Stimulated activated naive CD4-positive, alpha-beta T cell treated with Interleukin-2 at 50 U/mL for 16 hours (primary cell): ENCODE data around the gene KCNMB2.

Experiments used
- DNase-seq: peaks from one replicate; lab custom pipeline; 2025; lab: John Stamatoyannopoulos, UW

The KCNMB2 gene

DNA sequence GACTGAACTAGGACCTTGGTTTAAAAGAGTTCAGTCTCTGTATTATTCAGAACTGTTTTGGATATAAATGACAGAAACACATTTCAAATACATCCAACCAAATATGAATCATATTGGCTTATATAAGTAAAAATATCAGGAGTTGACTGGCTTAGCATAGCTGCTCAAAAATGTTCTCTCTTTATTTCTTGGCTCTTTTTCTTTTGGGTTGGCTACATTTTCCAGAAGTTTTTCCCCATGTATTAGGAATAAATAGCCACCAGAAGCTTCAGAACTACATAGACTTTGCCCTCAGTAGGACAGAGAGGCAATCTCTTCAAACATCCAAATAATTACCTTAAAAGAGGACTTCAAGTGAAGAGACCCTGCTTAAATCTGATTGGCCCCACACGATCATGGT, 32.7 kb downstream of the KCNMB2 start:
- DNase-seq = no peak

DNA sequence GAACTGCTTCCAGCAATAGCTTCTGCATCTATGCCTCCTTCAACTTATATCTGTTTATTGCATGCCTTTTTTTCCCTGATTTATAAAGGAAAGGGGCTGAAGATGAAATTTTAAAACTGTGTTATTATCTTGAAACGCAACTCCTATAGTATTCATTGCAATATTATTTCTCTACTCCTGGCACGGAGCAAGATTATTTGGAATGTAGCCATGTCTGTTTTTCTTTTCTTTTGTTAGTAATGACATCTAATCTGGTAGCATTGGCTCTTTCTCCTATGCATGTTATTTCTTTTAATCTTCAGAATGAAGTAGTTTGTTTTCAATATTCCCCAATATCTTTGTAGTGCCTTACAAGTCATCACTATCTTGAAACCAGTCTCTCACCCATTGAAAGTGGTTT, 33.6 kb downstream of the KCNMB2 start:
- DNase-seq = no peak

DNA sequence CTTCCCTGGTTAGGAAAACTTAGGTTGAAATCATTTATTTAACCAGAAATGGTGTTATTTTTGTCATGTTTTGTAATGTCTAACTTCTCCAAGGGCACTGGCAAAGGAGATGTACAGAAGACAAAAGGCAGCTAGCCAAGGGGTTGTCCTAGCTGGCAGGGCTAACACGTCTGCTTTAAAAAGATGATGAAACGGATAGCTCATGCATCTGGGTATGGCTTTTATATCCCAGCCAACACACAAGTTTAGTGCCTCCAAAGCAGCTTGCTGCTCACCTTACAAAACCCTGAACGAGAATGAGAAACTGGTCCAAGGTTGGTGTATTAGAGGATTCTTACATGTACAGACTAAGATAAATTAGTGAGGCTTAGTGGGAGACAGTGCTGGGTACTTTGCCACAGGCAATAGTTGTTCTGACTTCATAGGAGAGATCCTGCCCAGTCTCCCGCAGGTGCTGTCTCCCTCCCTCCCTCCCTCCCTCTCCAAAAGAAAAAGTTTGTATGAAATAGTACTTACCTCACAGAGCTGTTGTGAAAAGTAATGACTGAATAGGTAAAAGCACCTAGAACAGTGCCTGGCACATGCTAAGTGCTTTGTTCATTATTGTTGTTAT, 47.8 kb downstream of the KCNMB2 start:
- DNase-seq = no peak

DNA sequence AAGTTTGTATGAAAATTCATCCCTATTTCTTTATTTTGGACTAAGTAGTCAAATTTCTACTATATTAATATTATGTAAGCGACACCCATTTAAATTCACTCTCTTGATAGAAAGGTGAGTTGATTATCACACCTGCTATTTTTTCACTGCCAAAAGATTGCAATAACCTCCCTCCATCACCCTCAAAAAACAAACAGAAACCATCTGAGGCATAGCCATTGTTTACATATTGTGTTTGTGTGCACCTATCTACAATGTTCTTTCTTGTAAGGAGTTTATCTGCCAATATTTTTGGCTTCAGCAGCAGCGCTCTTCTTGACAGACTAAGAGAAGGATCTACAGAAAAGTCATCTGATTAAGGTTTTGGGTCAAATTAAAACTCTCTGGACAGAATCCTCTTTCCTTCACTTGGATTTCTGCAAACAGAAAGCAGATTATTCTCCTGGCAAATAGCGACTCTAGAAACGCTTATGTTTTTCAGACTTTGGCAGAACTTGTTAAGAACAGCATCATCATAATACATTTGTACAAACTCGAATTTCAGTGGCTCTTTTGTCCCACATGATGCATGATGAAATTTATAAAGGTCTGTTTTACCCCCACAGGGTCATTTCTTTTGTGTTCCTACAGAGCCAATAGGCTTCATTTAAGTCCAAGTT, 48.6 kb downstream of the KCNMB2 start:
- DNase-seq = no peak

DNA sequence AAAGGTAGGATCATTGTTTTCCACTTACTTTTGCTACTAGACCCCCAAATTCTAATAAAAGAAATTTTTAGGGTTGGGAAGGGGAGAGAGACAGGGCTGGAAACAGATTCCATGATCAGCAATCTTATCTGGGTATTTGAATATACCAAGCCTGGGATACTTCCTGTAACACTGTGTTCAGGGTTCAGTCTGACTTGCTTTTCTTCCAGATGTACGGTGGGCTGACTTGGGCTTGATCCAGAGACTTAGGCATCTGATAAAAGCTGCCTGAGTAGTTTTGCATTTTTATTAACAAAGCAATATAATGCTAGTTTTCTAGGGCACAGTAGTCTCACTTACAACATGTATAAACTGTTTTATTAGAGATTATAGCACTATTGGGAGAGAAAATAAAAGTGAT, 49.2 kb downstream of the KCNMB2 start:
- DNase-seq = no peak

DNA sequence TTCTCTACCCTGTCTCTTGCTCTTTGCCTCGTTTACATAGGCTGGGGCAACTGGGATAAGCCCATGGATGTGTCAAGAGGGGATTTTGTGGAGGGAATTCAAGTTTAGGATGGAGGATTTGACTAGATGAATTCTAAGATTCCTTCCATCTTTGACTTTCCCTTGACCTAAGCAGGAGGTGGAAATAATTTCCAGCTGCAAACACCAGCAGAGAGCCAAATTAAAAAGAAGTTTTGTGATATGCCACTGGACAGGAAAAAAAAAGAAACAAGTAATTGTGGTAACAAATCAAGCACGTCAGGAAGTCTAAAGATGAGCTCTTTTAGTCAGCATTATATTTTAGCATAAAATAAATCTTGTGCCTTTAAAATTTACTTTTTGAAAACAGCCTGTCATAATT, 49.8 kb downstream of the KCNMB2 start:
- DNase-seq = no peak

DNA sequence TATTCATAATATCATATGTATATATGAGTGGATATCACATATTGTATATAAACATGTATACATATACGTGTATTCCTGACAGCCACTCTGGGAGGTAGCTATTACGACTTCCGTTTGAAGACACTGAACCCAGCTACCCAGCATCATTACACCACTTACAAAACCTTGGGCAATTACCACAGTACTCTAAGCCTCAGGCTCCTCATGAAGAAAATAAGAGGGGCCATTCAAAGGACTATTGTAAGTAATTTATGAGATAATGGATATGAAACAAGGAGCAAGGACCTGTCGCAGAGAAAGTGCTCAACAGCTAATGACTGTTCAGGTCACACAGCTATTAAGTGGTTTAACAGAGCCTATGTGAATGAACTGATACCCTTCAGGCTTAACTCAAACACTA, 52.4 kb downstream of the KCNMB2 start:
- no peak for DNase-seq

DNA sequence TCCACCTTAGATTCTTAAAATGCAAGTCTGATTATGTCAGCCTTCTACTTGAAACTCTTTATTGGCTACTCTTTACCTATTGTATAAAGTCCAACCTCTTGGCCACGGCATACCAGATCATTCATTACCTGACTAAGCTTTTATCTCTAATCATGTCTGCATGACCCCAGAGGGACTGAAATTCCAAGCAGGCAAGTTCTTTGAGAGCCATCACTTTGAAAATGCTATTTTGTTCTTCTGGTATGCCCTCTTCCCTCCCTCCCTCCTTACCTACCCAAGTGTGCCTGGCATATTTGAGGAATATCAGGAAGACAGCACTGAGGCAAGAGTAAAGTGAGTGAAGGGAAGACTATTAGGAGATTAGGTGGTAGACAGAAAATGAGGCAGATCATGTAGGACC, 57.5 kb downstream of the KCNMB2 start:
- no peak for DNase-seq

DNA sequence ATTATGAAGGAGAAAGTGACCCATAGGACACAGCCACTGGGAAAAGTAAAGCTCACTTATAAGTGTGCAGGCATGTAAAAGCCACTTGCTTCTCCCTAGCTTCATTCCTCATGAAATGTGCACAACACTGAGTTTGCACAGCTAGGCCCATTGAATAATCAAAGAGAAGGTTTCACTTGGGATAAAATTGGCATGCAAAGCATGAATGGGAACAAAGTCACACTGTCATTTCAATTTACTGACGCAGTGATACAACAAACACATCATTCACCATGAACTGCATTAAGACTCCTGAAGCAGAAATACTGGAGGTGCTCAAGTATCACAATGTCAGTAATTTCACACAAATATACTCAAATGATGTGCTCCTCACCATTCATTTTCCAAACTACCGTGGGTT, 61.1 kb downstream of the KCNMB2 start:
- no peak for DNase-seq

DNA sequence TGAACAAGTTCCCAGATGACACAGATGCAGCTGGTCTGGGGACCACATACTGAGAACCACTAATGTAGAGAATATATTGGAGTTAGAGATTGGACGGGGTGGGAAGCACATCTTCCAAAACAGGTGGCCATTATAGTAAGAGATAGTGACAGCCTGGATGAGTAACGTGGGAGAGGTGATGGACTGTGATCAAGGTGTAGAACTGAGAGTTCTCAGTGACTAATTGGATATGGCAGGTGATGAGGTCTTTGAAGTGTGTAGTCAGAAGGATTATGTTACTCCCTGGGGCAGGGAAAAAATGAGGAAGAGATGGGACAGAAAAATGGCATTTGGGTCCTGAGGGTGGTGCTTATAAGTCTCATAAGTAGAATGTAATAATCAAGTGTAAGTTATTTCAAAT, 66.6 kb downstream of the KCNMB2 start:
- no peak for DNase-seq

DNA sequence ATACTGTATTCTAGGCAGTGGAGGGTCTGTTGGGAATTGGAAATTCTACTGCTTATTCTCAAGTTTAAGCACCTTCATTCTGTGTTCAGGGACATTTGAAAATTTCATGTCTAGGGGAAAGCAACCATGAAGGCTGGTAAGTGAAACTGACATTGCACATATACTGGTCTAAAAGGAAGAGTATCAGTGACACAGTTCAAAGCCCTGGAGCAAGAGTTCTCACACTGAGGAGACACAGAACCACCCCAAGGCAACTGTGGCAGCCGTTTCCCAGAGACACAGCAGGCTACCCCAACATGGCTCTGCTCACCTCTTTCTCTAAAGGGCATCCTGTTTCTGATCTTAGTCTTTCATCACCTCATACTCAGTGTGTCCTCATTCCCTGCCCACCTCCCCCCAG, 67.5 kb downstream of the KCNMB2 start:
- DNase-seq = no peak

DNA sequence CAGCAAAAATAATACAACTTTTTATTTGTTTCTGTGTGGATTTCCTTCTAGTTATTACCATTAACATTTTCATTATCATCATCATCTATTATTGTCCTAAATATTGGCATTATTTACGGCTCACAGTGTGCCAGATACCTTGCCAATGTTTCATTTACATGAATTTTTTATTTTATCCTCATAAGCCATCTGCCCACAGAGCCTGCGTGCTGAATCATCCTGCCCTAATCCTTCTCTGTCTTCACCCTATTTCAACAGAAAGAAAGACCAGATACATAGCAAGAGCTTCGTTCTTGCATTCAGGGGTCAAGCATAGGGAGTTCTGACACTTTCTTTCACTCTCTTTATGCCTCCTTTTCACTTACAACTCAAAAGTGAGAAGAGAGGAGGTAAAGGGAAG, 82.0 kb downstream of the KCNMB2 start:
- DNase-seq = no peak

DNA sequence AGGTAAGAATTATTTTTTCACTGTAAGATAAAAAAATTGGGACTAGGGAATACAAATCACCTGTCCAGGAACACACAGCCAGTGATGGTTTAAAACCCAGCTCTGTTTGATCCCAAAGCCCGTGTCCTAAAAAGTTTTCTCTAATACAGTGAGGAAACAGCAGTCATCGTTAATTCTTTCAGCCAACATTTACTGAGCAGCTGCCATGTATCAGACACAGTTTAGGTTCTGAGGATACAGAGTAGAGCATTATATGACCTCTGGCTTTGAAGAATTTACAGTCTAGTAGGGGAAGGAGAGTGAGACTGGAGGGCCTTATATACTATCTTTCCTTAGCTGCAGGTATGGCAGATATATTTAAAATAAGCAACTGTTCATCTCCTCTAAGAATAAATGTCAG, 82.7 kb downstream of the KCNMB2 start:
- no peak for DNase-seq

DNA sequence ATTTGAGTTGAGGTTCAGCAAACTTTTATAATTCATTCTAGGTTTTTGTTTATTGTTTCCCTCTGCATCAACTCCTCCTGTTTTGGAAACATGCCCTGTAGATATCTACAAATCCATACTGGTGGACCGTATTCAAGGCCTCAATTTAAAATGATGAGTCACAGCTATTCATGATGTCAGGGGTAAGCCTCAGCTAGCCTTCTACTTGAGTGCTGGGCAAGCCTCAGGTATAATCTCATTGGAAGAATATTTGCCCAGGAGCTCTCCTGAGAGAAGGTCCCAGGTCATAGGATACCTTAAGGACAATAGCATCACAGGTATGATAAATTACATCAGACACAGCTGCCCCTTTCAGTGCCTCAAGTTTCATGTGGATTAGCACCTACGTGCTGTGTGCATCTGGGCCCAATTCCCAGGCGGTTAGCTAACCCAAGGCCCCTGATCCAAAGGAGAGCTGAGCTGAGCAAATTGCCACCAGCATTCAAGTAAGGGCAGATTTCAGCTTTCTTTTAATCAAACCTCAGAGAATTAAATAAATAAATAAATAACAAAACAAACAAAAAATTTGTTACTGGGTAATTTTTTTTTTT, 87.5 kb downstream of the KCNMB2 start:
- no peak for DNase-seq

DNA sequence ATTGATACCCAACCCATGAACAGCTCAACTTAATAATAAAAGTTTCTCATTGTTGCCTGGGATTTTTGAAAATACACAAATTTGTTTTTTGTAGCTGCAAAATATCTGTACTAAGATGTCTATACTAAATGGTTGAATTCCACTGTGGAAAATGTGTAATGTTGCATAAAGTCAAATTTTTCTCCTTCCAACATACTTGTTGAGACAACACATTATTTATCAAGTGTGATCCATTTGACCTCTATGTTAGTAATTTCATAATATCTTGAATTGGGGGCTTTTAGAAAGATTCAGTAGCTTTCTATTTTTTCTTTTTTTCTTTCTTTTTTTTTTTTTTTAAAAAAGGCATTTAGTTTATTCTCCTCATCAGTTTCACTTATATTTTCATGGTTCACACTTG, 88.0 kb downstream of the KCNMB2 start:
- DNase-seq = no peak

DNA sequence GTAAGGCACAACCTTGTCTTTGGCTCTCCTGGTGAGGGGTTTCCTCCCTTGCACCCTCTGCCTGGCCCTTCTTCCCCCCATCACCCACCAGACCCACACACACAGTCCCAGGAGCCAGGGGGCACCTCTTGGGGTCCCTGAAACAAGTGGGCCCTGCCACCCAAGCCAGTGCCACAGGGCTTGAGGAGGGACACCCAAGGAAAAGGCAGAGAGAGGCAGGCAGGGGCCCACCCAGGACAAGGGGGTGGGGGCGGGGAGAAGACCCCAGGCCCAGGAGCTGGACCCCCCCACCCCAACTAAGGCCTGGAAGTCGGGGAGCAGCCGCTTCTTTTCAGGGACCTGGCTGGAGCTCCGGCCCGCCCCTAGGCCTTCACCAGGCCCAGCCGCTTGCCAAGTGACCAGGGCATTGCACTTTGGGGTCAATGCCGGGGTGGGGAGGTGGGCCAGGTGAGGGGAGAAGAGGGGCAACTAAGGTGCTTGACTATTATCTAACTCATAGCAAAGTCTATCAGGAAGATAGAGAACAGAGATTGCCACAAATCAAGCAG, 88.9 kb downstream of the KCNMB2 start:
- DNase-seq = no peak

DNA sequence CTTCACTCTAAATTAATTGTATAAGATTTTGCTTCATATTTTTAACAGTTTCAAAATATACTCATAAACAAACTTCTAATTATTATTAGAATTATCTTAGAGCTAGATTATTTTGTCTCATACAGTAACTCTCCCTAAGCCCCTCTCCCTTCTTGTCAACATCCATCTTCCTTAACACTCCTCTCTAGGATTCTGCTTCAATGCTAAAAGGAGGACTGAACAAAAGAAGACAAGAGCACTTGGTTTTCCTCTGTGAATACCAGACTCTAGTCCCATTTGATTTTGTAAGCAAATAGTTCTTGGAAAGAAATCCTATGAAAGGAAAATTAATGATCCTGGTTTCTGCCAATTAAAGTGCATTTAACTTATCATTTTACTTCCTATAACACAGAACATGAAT, 91.8 kb downstream of the KCNMB2 start:
- no peak for DNase-seq

DNA sequence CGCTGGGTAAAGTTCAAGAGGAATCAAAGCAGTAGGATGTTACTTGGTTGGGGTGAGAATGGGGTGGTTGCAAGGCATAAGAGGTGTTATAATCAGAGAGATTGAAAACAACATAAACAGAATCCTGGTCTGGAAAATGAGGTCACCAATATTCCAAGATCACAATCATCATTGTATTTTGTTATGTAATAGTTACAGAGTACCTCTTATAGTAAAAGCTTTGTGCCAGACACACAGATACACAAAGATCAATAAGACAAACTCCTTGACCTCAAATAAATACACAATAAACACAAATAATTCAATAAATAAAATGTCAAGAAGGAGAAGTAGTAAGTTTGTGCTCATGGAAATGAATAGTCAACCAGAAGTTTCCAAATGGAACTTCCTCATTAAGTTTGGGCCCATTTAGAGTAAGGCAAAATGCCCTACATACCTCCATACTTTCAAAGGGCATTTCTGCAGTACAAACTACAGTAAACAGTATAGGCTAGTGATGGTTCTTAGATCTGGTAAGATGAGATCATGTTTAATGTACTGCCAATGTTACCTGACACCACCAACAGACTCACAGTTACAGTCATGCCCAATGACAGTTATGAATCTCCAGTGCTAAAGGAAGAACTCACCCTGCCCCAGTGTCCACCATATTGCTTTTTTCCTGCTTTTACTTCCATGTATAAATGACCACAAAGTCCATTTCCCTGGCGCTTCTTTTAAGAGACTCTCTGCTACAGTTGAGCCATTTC, 93.4 kb downstream of the KCNMB2 start:
- DNase-seq = no peak

DNA sequence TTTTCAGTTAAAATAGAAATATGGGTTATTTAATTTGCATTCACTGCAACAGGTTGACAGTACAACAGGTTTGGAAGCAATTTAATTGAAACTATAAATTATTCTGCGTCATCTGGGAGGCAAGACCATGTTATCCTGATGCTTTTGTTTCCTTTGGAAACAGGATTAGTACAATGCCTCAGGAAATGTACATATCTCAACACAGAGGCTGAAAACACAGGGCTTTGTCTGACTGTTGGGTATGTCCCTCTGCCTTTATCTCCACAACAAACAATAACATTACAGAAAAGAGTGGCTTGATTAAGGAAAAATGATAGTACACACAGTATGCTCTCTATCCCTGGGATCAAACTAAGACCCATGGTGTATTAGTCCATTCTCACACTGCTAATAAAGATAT, 95.7 kb downstream of the KCNMB2 start:
- DNase-seq = no peak

DNA sequence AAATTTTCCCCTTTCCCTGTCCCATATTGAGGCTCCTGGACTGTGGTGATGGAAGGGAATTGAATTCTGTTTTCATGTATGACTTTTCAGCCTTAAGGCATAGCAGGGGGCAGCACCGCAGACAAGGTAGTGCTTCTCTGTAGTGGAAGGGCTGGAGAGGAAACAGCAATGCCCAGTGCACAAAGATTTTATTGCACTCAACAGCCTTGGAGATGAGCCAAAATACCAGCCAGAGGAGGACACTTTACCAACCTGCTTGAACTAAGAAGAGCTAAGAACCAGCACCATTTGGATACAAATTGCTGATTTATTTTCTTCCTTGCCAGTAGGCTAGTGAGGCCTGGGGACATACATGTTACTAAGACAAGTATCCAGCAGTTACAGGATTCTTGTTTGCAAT, 98.7 kb downstream of the KCNMB2 start:
- DNase-seq = no peak

DNA sequence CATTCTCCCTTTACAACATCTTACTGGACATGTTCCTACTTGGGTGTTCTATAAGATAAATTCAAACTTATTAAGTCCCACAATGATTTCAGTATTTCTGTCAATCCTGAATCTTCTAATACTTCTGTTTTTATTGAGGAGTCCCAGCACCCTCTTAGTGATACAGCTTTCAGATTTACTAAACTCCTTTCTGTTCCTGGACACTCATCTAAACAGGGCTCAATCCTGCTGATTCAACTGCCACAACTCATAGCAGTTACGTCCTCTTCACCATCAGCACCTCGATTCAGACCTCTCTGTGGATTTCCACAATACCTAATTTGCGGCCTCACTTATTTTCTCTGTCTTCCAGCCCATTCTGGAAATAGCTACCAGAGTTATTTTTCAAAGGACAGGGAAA, 101.6 kb downstream of the KCNMB2 start:
- DNase-seq = no peak

DNA sequence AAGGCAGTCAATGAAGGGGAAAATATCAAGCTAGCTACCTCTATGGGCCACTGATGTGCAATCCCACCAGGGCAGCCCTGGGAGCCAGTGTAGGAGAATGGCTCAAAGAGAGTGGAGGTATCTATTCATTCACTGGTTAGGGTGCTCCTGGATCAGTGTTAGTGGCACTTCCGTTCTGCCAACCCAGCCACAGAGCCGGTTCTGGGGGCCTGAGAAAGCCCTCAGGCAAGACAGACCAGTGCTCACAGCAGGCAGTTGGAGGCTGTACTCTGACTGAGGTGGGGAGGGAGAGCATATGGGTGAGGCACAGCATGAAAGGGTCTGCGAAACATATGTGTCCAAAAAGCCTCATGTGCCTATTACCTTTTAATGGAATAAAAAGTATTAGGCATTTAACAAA, 109.3 kb downstream of the KCNMB2 start:
- DNase-seq = no peak
